Suprapubic skin (tissue), 4 donors: ENCODE measurements around the gene CSMD2. TPM values are rescaled to one million over a fixed set of nuclear protein-coding genes. Genes with fewer than 3 reads are reported as not detected.

Source experiments
- DNase-seq, 2 donors: peaks; one replicate each; pipeline ENCODE4 v3.0.0-alpha.2; 2019; ENCODE audit warnings: low spot score in 2 of 2
- H3K27ac ChIP-seq: fragments of 200-600 bp; sonication (generic); one replicate; pipeline ENCODE4 v1.5.1; 2019
- H3K27me3 ChIP-seq: fragments of 200-600 bp; sonication (generic); one replicate; pipeline ENCODE4 v1.5.1; 2019
- H3K36me3 ChIP-seq: fragments of 200-600 bp; sonication (generic); one replicate; pipeline ENCODE4 v1.5.1; 2019
- H3K4me1 ChIP-seq: fragments of 200-600 bp; sonication (generic); one replicate; pipeline ENCODE4 v1.5.1; 2019
- H3K4me3 ChIP-seq: fragments of 200-600 bp; sonication (generic); one replicate; pipeline ENCODE4 v1.5.1; 2019; ENCODE audit warnings: mild to moderate bottlenecking
- H3K9me3 ChIP-seq: fragments of 200-600 bp; sonication (generic); one replicate; pipeline ENCODE4 v1.5.1; 2019
- CTCF ChIP-seq, 2 donors: fragments of 200-600 bp in 1 of 2; fragments of 450-650 bp in 1 of 2; sonication (generic) in 1 of 2; IDR thresholded peaks; one replicate each; pipeline ENCODE4 v1.5.1; 2016 to 2019; ENCODE audit warnings: antibody characterized with exemption in 2 of 2, mild to moderate bottlenecking in 1 of 2, moderate library complexity in 1 of 2
- EP300 ChIP-seq: sonication (generic); formaldehyde crosslinking; IDR thresholded peaks from one replicate; pipeline ENCODE4 v1.6.1; 2017; ENCODE audit warnings: antibody characterized with exemption
- POLR2A ChIP-seq, 2 donors: fragments of 450-650 bp; IDR thresholded peaks; one replicate each; pipeline ENCODE4 v1.6.1; 2017; ENCODE audit warnings: antibody characterized with exemption in 2 of 2, mild to moderate bottlenecking in 2 of 2, moderate library complexity in 2 of 2
- POLR2AphosphoS5 ChIP-seq, 3 donors: sonication (generic); formaldehyde crosslinking; IDR thresholded peaks; one replicate each; pipeline ENCODE4 v1.6.1; 2017; ENCODE audit warnings: antibody characterized with exemption in 3 of 3
- WGBS: methylation state at CpG from one replicate; pipeline ENCODE4 v1.1.5; 2018; 5-methylcytosine and 5-hydroxymethylcytosine counted together
- total RNA-seq, 4 donors: library from RNA; depleted of rRNA; stranded (reverse); fragments of >200 nt; gene quantifications; one replicate each; pipeline ENCODE4 v1.1.0, GENCODE V29; 2016

The CSMD2 gene
- total RNA-seq, 4 donors from 2014 or later, result 0.08 to 0.55 (median 0.13) TPM

- no peaks in the 10 kb centered on the region for H3K36me3 ChIP-seq
- no peak for TF ChIP-seq POLR2AphosphoS5 (IDR thresholded peaks at IDR 0.05)
- TF ChIP-seq CTCF (IDR thresholded peaks at IDR 0.05), result no peak
- TF ChIP-seq POLR2A (IDR thresholded peaks at IDR 0.05), result no peak
- no peak for TF ChIP-seq EP300
- H3K4me3 ChIP-seq, result no peak overlapping the region
- WGBS, result 85% methylated on average over 15 of the region's 27 CpGs
- no peaks in the 10 kb centered on the region for H3K9me3 ChIP-seq
- H3K27ac ChIP-seq, result no peak overlapping the region
- DNase-seq, result no peak
- peaks cover 3% of the 10 kb centered on the region for H3K27me3 ChIP-seq
- H3K4me1 ChIP-seq, result no peaks in the 10 kb centered on the region
Measured at GRCh38 chr1:33519240-33519884, 645.7 kb downstream of the CSMD2 start.

GRCh38 chr1:33517596-33518250 lies 647.3 kb downstream of the CSMD2 start:
- Histone ChIP-seq H3K4me3 (no peak overlapping the region), H3K27me3 (peaks cover 3% of the 10 kb centered on the region), H3K9me3 (no peaks in the 10 kb centered on the region), H3K4me1 (no peaks in the 10 kb centered on the region), H3K27ac (no peak overlapping the region), H3K36me3 (no peaks in the 10 kb centered on the region)
- WGBS, result 72% methylated on average over 7 of the region's 12 CpGs
- TF ChIP-seq CTCF (IDR thresholded peaks at IDR 0.05) (no peak), POLR2A (IDR thresholded peaks at IDR 0.05) (no peak), POLR2AphosphoS5 (IDR thresholded peaks at IDR 0.05) (no peak), EP300 (no peak)
- no peak for DNase-seq

DNA sequence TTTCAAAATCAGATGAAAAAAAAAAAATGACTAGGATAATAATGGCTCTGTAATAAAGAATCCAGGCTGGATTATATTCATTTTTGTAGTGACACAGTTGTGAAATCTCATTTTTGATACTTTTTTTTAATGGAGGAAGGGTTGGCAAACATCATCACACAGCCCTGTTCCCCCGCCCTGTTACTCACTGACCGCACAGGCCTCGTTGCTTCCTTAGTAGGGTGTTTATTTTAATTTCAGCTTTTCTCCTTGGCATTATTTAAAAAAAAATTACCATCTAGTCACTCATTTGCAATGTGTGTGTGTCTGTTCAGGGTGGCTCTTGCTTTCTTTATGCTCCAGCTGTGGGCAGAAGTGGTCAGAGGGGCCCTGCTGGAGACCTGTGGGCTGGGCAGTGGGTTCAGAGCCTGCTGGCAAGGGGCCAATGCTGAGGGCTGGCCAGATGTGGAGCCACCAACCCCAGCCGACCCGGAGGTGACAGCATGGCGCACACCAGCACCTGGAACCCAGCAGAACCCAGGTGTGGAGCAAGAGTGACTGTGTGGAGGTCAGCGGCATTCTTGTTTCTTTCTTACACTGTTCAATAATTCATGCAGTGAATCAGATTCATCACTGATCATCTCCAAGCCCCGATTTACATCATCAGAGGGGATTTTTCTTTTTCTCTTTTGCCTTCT lies 648.0 kb downstream of the CSMD2 start:
- Histone ChIP-seq H3K9me3 (no peaks in the 10 kb centered on the region), H3K36me3 (no peaks in the 10 kb centered on the region), H3K4me3 (no peak overlapping the region), H3K4me1 (no peaks in the 10 kb centered on the region), H3K27me3 (peaks cover under 1% of the 10 kb centered on the region), H3K27ac (no peak overlapping the region)
- WGBS, result 75% methylated on average over 8 of the region's 8 CpGs
- DNase-seq, result no peak
- no peak for TF ChIP-seq POLR2AphosphoS5 (IDR thresholded peaks at IDR 0.05)
- TF ChIP-seq EP300, result no peak
- no peak for TF ChIP-seq POLR2A (IDR thresholded peaks at IDR 0.05)
- no peak for TF ChIP-seq CTCF (IDR thresholded peaks at IDR 0.05)

- H3K27ac ChIP-seq, result no peak overlapping the region
- H3K9me3 ChIP-seq, result no peaks in the 10 kb centered on the region
- no peaks in the 10 kb centered on the region for H3K4me1 ChIP-seq
- WGBS, result 81% methylated on average over 9 of the region's 9 CpGs
- H3K4me3 ChIP-seq, result no peak overlapping the region
- H3K36me3 ChIP-seq, result no peaks in the 10 kb centered on the region
- no peaks in the 10 kb centered on the region for H3K27me3 ChIP-seq
- TF ChIP-seq CTCF (IDR thresholded peaks at IDR 0.05), result no peak
- DNase-seq, result no peak
Measured at GRCh38 chr1:33516428-33516827, 648.6 kb downstream of the CSMD2 start.

DNA sequence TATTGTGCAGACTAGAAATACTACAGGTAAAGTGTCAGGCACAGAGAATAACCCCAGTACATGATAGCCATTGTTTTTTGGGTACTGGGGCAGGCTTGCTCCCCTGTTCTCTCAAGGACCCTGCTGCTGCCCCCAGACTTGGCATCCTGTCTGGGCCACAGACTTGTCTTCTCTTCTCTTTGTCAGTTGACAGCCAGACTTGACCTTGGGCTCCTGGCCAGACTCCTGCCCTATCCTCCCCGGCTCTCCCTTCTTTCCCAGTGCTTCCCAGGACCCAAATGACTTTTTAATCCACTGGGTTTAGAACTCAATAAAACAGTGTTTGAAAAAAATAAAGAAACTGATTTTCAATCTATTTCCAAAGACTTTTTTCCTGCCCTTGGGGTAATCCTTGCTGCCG lies 649.4 kb downstream of the CSMD2 start:
- Histone ChIP-seq H3K9me3 (no peaks in the 10 kb centered on the region), H3K27ac (no peak overlapping the region), H3K4me1 (no peaks in the 10 kb centered on the region), H3K4me3 (no peak overlapping the region), H3K36me3 (no peaks in the 10 kb centered on the region), H3K27me3 (no peaks in the 10 kb centered on the region)
- DNase-seq, result no peak
- 64% methylated on average over 2 of the region's 2 CpGs for WGBS
- TF ChIP-seq EP300 (no peak), POLR2AphosphoS5 (IDR thresholded peaks at IDR 0.05) (no peak), CTCF (IDR thresholded peaks at IDR 0.05) (no peak), POLR2A (IDR thresholded peaks at IDR 0.05) (no peak)
